HEK293T (cell line): Measurements from ENCODE around the gene TBC1D5.

Experiments
- BHLHE40 ChIP-seq: fragments of 450-650 bp; IDR thresholded peaks from 2 replicates; pipeline ENCODE4 v1.6.1; 2016; ENCODE audit warnings: mild to moderate bottlenecking, moderate library complexity, borderline replicate concordance
- FOXK2 ChIP-seq: fragments of 450-650 bp; IDR thresholded peaks from 2 replicates; pipeline ENCODE4 v1.6.1; 2016; ENCODE audit warnings: mild to moderate bottlenecking
- LEF1 ChIP-seq: fragments of 450-650 bp; IDR thresholded peaks from 2 replicates; pipeline ENCODE4 v1.6.1; 2017; ENCODE audit warnings: mild to moderate bottlenecking, borderline replicate concordance

DNA sequence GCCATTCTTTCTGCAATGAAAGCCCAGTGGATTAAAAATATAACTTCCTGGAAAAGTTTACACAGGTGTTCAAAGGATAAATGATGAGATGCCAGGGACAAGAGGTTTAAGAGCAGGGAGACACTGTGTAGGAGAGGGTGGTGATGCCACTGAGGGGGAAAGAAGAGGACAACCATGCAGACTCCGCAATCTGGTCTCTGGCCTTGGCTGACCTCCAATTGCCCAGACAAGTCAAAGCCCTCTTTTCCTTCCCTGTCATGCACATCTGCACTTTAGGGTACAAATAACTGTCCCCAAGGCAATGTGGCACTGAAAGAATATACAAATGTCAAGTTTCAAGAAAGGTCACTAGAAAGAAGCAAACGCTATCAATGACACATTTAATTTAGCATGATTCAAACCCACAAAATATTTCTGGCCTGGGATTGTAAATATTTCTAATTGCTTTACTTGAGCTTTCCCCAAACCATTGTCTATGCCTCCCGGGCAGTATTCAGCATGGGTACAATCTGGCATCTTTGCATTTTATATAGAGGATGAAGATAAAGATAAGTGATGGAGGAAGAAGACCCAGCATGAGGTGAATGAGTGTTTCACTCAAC, 538.3 kb downstream of the TBC1D5 start:
- TF ChIP-seq LEF1 (no peak), FOXK2 (no peak), BHLHE40 (no peak)
